HEK293T (cell line): Measurements from ENCODE around the gene YIPF6.

Source experiments
- ARNT ChIP-seq: fragments of 450-650 bp; IDR thresholded peaks from 2 replicates; pipeline ENCODE4 v1.6.1; 2017; ENCODE audit warnings: mild to moderate bottlenecking
- BHLHE40 ChIP-seq: fragments of 450-650 bp; IDR thresholded peaks from 2 replicates; pipeline ENCODE4 v1.6.1; 2016; ENCODE audit warnings: mild to moderate bottlenecking, moderate library complexity, borderline replicate concordance
- CTBP1 ChIP-seq: fragments of 450-650 bp; IDR thresholded peaks from 2 replicates; pipeline ENCODE4 v1.6.1; 2016; ENCODE audit warnings: borderline replicate concordance
- FOXA1 ChIP-seq: fragments of 450-650 bp; IDR thresholded peaks from 2 replicates; pipeline ENCODE4 v1.6.1; 2016; ENCODE audit warnings: mild to moderate bottlenecking
- FOXK2 ChIP-seq: fragments of 450-650 bp; IDR thresholded peaks from 2 replicates; pipeline ENCODE4 v1.6.1; 2016; ENCODE audit warnings: mild to moderate bottlenecking
- FOXM1 ChIP-seq: fragments of 450-650 bp; IDR thresholded peaks from 2 replicates; pipeline ENCODE4 v1.6.1; 2017; ENCODE audit warnings: mild to moderate bottlenecking, borderline replicate concordance
- NFRKB ChIP-seq: fragments of 450-650 bp; IDR thresholded peaks from 2 replicates; pipeline ENCODE4 v1.6.1; 2016; ENCODE audit warnings: mild to moderate bottlenecking, moderate library complexity
- SP1 ChIP-seq: fragments of 450-650 bp; IDR thresholded peaks from 2 replicates; pipeline ENCODE4 v1.6.1; 2017
- TARDBP ChIP-seq: fragments of 450-650 bp; IDR thresholded peaks from 2 replicates; pipeline ENCODE4 v1.6.1; 2016

DNA sequence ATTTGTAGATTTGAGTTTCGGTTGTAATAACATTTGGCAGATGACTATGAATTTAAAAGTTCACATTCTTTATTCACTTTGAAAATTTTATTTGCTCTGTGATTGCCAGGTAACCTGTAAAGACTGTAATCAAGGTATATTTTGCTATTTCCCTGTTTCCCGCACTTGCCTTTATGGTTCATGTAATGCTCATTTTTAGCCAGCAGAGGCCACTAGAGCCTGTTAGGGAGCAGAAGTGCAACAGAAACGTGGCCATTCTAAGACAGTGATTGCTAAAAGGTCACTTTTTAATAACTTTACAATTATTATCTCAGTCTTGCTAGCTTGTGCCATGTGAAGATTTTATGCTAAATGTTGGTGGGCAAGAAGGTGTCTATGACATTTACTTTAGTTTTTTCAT, 12.4 kb downstream of the YIPF6 start:
- TF ChIP-seq ARNT = no peak
- no peak for TF ChIP-seq FOXK2
- no peak for TF ChIP-seq SP1
- no peak for TF ChIP-seq NFRKB
- no peak for TF ChIP-seq BHLHE40
- TF ChIP-seq TARDBP = no peak
- TF ChIP-seq FOXM1 = no peak
- TF ChIP-seq CTBP1 = no peak
- no peak for TF ChIP-seq FOXA1
